Osteoblast (primary cell): ENCODE data around the gene NIT1. TPM values are rescaled to one million over a fixed set of nuclear protein-coding genes. Genes with fewer than 3 reads are reported as not detected.
"Not testable (repeated sequence)": the region's sequence is repeated elsewhere in the genome, so short reads cannot be mapped to it uniquely, and the experiment has no call there.

ENCODE experiments used
- DNase-seq: peaks from one replicate; pipeline ENCODE4 v3.0.0; 2011; ENCODE audit warnings: low spot score, mixed read lengths; ENCODE audit not compliant: insufficient read length; ENCODE audit errors: missing footprints
- H2AFZ ChIP-seq: 2 replicates; pipeline ENCODE4 v1.6.0; 2011; ENCODE audit warnings: mild to moderate bottlenecking, low read length
- H3K27ac ChIP-seq: 2 replicates; pipeline ENCODE4 v1.5.1; 2011; ENCODE audit warnings: mild to moderate bottlenecking, low read depth, low read length, moderate library complexity
- H3K27me3 ChIP-seq: 2 replicates; pipeline ENCODE4 v1.6.0; 2012; ENCODE audit warnings: mild to moderate bottlenecking, control low read depth, inconsistent platforms, low read length, moderate library complexity; ENCODE audit not compliant: insufficient read depth
- H3K36me3 ChIP-seq: 2 replicates; pipeline ENCODE4 v1.5.1; 2011; ENCODE audit warnings: mild to moderate bottlenecking, low read length, control low read depth, moderate library complexity; ENCODE audit not compliant: insufficient read depth
- H3K4me1 ChIP-seq: 2 replicates; pipeline ENCODE4 v1.5.1; 2011; ENCODE audit warnings: mild to moderate bottlenecking, low read length, control low read depth, moderate library complexity; ENCODE audit not compliant: insufficient read depth
- H3K4me2 ChIP-seq: 2 replicates; pipeline ENCODE4 v1.6.0; 2011; ENCODE audit warnings: mild to moderate bottlenecking, low read length; ENCODE audit not compliant: insufficient read depth
- H3K4me3 ChIP-seq: fragments of 200-600 bp; sonication (generic); 3 replicates; pipeline ENCODE4 v1.5.1; 2012; ENCODE audit warnings: mild to moderate bottlenecking, low read length, inconsistent platforms; ENCODE audit not compliant: insufficient read depth
- H3K79me2 ChIP-seq: 2 replicates; pipeline ENCODE4 v1.6.0; 2012; ENCODE audit warnings: mild to moderate bottlenecking, low read length, control low read depth, inconsistent platforms; ENCODE audit not compliant: insufficient read depth
- H3K9me3 ChIP-seq: 2 replicates; pipeline ENCODE4 v1.5.1; 2011; ENCODE audit warnings: low read depth, low read length, control low read depth
- H4K20me1 ChIP-seq: 2 replicates; pipeline ENCODE4 v1.6.0; 2012; ENCODE audit warnings: mild to moderate bottlenecking, low read length, control low read depth; ENCODE audit not compliant: insufficient read depth
- total RNA-seq: library from RNA; depleted of rRNA; stranded (reverse); fragments of >200 nt; gene quantifications from 2 replicates; pipeline ENCODE4 v1.2.3, GENCODE V29; 2012
- TF ChIP-seq, protein P1 (sequence below): IDR thresholded peaks from 2 replicates; pipeline ENCODE4 v1.5.1; 2011; ENCODE audit warnings: mild to moderate bottlenecking, low read depth, low read length, moderate library complexity; ENCODE audit errors: extremely low read depth

NIT1 gene
- total RNA-seq, 1 donor, result 23.9 TPM

GRCh38 chr1:161115132-161115711 is 2.7 kb upstream of the NIT1 start:
- Histone ChIP-seq H3K27me3 (no peaks in the 10 kb centered on the region), H3K9me3 (no peaks in the 10 kb centered on the region), H3K4me2 (peak overlapping the region; percentile 42), H3K79me2 (peaks cover 87% of the 10 kb centered on the region), H4K20me1 (peaks cover 42% of the 10 kb centered on the region), H2AFZ (no peak overlapping the region), H3K36me3 (peaks cover 6% of the 10 kb centered on the region), H3K4me3 (no peak overlapping the region), H3K4me1 (peaks cover 53% of the 10 kb centered on the region), H3K27ac (peak overlapping the region; percentile 98)
- TF ChIP-seq, protein P1, sequence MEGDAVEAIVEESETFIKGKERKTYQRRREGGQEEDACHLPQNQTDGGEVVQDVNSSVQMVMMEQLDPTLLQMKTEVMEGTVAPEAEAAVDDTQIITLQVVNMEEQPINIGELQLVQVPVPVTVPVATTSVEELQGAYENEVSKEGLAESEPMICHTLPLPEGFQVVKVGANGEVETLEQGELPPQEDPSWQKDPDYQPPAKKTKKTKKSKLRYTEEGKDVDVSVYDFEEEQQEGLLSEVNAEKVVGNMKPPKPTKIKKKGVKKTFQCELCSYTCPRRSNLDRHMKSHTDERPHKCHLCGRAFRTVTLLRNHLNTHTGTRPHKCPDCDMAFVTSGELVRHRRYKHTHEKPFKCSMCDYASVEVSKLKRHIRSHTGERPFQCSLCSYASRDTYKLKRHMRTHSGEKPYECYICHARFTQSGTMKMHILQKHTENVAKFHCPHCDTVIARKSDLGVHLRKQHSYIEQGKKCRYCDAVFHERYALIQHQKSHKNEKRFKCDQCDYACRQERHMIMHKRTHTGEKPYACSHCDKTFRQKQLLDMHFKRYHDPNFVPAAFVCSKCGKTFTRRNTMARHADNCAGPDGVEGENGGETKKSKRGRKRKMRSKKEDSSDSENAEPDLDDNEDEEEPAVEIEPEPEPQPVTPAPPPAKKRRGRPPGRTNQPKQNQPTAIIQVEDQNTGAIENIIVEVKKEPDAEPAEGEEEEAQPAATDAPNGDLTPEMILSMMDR, result no peak
- no peak for DNase-seq

- H3K4me3 ChIP-seq, H3K9me3 ChIP-seq, H2AFZ ChIP-seq, H3K27me3 ChIP-seq, DNase-seq: not testable (repeated sequence)
- Histone ChIP-seq H3K4me1 (peaks cover 53% of the 10 kb centered on the region), H3K79me2 (peaks cover 87% of the 10 kb centered on the region), H3K36me3 (peaks cover 12% of the 10 kb centered on the region), H3K4me2 (peak overlapping the region; percentile 42), H4K20me1 (peaks cover 43% of the 10 kb centered on the region), H3K27ac (peak overlapping the region; percentile 98)
Measured at GRCh38 chr1:161115961-161116360, 1.9 kb upstream of the NIT1 start.

DNA sequence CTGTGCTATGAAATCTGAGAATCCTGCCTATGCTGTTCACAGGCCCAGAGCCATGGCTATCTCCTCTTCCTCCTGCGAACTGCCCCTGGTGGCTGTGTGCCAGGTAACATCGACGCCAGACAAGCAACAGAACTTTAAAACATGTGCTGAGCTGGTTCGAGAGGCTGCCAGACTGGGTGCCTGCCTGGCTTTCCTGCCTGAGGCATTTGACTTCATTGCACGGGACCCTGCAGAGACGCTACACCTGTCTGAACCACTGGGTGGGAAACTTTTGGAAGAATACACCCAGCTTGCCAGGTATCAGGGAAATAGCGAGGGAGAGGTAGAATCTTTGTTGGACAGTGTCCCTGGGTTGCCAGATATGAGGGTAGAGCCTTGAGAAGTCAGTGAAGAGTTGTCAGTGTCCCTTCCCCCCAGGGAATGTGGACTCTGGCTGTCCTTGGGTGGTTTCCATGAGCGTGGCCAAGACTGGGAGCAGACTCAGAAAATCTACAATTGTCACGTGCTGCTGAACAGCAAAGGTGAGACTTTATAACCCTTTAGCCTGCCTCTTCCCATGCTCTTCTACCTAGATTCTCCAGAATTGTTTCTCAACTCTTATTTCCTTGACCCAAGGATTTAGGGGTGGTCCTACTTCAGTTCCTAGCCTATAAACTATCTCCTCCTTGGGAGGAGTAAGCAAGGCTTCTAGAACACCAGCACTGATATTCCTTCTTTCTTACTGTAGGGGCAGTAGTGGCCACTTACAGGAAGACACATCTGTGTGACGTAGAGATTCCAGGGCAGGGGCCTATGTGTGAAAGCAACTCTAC is 1.4 kb downstream of the NIT1 start:
- no peaks in the 10 kb centered on the region for H3K27me3 ChIP-seq
- no peaks in the 10 kb centered on the region for H3K9me3 ChIP-seq
- H3K4me2 ChIP-seq, result peak overlapping the region; percentile 95
- DNase-seq, result peak; percentile 95
- H3K36me3 ChIP-seq, result peaks cover 44% of the 10 kb centered on the region
- H2AFZ ChIP-seq, result no peak overlapping the region
- peaks cover 43% of the 10 kb centered on the region for H3K4me1 ChIP-seq
- TF ChIP-seq, protein P1, result peak; percentile 52
- H4K20me1 ChIP-seq, result peaks cover 26% of the 10 kb centered on the region
- peaks cover 62% of the 10 kb centered on the region for H3K79me2 ChIP-seq
- H3K27ac ChIP-seq, result peak overlapping the region; percentile 98
- H3K4me3 ChIP-seq, result peak overlapping the region; percentile 97

- Histone ChIP-seq H4K20me1 (peaks cover 19% of the 10 kb centered on the region), H3K36me3 (peaks cover 57% of the 10 kb centered on the region), H3K4me1 (peaks cover 26% of the 10 kb centered on the region), H3K27me3 (no peaks in the 10 kb centered on the region), H3K4me3 (no peak overlapping the region), H3K4me2 (no peak overlapping the region), H2AFZ (no peak overlapping the region), H3K27ac (no peak overlapping the region), H3K79me2 (peaks cover 61% of the 10 kb centered on the region), H3K9me3 (no peaks in the 10 kb centered on the region)
- TF ChIP-seq, protein P1, result no peak
- peak; percentile 66 for DNase-seq
Measured at GRCh38 chr1:161121042-161121650, 3.2 kb downstream of the NIT1 start.
